GM19372 (cell line): ENCODE data around the gene USPL1.

Experiments used
- ATAC-seq: cut with Tn5 transposase; IDR thresholded peaks from one replicate; pipeline ENCODE4 v1.9.1; 2021; ENCODE audit warnings: mild to moderate bottlenecking, low read depth, moderate library complexity; ENCODE audit not compliant: unreplicated experiment

Gene USPL1

GRCh38 chr13:30690282-30691188 is 72.8 kb downstream of the USPL1 start:
- peak; percentile 72 for ATAC-seq

DNA sequence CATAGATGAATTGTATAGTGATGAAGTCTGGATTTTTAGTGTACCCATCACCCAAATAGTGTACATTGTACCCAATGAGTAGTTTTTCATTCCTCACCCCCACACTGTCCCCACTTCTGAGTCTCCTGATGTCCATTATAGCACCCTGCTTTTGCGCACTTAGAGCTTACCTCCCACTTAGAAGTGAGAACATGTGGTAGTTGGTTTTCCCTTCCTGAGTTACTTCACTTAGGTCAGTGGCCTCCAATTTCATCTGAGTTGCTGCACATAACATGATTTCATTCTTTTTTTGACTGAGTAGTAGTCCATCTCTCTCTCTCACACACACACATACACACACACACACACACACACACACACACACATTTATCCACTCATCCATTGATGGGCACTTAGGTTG is 74.4 kb downstream of the USPL1 start:
- no peak for ATAC-seq

DNA sequence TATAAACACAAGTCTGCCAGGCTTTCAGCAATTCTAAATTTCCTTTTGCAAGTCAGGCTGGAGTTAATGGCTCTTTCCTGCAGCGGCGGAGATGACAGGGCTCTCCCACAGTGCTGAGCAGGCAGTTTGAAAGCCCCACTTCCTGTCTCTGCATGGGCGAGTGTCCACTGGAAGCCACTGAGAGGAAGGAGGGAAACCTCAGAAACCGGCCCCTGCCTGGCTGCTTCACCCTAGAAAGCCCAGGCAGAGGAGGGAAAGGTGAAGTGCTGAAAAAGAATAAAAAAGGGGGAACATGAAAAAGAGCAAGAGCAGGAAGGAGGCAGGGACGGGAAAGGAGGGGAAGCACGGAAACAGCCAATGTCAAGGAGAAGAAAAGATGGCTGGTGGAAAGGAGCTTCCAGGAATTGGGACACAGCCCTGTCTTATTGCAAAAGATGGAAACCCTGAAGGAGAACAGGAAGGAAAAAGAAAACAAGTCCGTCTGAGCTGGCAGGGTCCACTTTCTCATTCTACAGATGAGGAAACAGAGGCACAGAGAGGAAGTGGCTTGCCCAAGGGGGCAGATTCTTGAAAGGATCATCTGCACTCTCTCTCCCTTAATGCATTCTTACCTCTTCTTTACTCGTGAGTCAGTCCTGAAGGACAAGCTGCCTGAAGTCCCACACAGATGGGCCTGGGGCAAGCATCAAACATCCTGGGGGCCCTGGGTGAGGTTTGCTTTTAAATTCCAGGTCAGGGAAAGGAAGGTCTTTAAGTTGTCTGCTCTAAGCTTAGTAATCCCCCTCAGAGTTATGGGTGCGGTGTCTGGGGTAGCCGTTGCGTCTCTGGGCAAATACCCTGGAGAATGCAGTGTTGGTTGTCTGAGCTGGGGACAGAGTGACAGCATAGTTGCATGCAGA is 78.8 kb downstream of the USPL1 start:
- ATAC-seq, result no peak

DNA sequence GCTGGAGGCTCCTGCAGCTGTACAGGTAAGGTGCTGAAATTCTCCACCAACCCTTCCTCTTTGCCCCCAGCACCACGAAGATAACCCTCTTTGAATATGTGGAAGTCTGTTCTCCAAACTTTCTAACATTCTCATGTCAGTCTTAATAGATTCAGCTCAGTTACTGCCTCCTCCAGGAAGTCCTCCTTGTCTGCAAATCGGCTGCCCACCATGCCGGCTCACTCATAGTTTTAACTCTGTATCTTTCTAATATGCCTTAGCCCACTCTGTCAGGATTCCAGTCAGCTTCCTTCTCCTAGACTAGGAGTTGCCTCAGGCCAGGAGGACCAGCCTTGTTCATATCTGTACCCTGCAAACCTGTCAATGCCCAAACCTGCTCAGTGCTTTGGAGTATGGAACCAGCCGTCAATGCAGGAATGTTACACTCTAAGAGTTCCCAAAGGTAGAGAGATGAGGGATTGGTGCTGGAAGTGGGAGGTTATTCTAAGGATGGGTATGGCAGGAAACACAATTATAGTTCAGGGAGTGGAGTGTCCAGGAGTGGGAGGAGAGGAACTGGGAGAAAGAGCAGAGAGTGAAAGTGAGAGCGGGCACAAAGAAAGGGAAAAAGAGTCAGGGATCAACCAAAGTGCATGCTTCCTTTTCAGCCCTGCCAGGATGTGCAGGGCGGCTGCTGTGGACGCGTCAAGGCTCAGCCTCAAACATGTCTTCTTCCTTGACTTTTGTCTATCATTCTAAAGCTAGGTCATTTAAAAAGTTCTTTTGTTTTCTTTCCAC is 79.6 kb downstream of the USPL1 start:
- no peak for ATAC-seq

DNA sequence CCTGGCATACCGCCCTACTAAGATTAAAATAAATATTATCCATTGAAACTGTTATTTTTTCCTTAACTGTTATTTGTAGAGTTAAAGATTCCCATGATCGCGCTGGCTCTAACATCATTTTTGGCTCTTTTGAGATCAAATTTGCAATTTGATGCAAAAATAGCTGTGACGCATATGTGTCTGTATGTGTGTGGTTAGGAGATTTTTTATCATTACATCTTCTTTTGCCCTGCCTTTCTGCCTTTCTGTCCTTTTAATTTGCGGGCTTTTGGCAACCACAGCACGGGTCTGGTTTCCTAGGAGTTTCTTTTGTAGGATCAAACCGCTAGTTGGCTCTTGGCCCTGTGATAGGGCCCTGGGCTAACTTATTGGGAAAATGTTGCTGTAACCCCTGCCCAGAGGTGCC is 80.3 kb downstream of the USPL1 start:
- no peak for ATAC-seq

- ATAC-seq, result no peak
Observed at GRCh38 chr13:30698488-30699005, 80.8 kb downstream of the USPL1 start.

DNA sequence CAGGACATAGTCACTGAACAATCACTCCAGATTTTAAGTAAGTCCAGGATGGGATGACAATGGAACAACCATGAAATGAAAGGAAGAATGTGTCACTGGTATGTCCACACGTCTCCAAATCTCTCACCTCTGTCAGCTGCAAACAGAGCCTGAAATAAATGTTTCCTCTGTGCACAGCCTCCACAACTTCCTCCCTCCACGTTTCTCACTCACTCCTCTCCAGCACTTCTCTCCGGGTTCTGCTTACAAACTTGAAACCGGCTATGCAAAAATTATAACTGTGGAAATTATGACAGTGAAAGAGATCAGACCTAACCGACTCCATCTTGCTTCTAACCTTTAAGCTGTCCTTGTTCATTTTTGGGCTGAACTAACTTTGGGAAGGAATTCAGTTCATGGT is 82.6 kb downstream of the USPL1 start:
- ATAC-seq, result no peak

DNA sequence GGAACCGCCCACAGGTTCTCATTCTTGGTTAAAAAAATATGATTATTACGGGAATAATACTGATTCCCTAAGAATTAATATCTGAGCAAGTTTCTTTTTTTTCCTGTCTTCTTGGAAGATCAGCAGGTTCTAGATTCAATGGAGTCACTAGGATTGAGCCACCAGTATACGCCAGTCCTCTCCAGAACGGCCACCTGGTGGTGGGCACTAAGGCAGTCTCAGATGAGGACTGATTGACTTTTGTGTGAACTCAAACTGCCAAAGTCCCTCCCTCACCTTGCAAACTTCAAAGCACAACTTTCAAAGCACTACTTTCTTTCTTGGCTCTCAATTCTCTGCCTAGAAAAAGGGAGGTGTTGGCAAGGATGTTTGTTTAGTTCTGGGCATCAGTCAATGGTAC is 84.3 kb downstream of the USPL1 start:
- ATAC-seq, result no peak

- no peak for ATAC-seq
Observed at GRCh38 chr13:30704596-30704995, 86.9 kb downstream of the USPL1 start.

DNA sequence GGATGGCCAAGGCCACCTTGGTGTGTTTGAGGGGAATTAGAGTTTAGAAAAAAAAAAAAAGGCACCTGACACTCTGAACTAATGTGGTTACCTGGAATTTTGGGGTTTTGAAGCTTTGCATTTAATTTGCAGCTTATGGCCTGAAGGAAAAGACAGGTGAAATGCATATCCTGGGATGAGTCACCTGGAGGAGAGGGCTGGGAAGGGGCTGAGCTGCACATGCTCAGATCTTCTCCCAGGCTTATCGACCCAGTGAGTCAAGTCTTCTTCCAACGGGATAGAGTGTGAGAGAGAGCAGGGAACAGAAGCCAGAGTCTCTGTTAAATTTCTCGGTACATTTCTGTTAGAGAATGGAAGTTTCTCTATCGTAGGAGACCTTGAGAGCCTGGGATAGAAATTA is 88.0 kb downstream of the USPL1 start:
- no peak for ATAC-seq

DNA sequence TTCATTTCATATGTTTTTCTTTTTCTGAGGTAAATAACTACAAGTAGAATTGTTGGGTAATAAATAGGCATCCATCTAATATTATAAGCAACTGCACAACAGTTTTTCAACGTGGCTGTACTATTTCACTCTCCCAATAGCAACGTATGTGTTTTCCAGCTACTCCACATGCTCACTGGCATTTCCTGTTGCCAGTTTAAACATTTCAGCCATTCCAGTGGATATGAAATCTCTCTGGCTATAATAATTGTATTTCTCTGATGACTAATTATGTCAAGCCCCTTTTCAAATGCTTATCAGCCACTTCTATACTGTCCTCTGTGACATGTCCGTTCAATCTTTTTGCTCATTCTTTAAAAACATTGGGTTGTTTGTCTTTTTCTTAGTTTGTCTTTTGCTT is 90.8 kb downstream of the USPL1 start:
- no peak for ATAC-seq
